Ishikawa (cell line): ENCODE results near the gene LIPE.

Experiments
- CEBPB ChIP-seq: IDR thresholded peaks from 2 replicates; pipeline ENCODE4 v1.6.1; 2012
- CREB1 ChIP-seq: IDR thresholded peaks from 2 replicates; pipeline ENCODE4 v1.6.1; 2012; ENCODE audit warnings: low read depth
- EGR1 ChIP-seq: IDR thresholded peaks from 2 replicates; pipeline ENCODE4 v1.6.1; 2012
- EP300 ChIP-seq: IDR thresholded peaks from 2 replicates; pipeline ENCODE4 v1.6.1; 2012; ENCODE audit warnings: borderline replicate concordance
- FOXM1 ChIP-seq: IDR thresholded peaks from 2 replicates; pipeline ENCODE4 v1.6.1; 2012; ENCODE audit warnings: low read depth, borderline replicate concordance
- MAX ChIP-seq: IDR thresholded peaks from 2 replicates; pipeline ENCODE4 v1.6.1; 2012
- NFIC ChIP-seq: IDR thresholded peaks from 2 replicates; pipeline ENCODE4 v1.6.1; 2012
- RAD21 ChIP-seq: IDR thresholded peaks from 2 replicates; pipeline ENCODE4 v1.6.1; 2012; ENCODE audit warnings: low read depth
- REST ChIP-seq: IDR thresholded peaks from 2 replicates; pipeline ENCODE4 v1.6.1; 2012; ENCODE audit warnings: low read depth, mild to moderate bottlenecking
- TAF1 ChIP-seq: IDR thresholded peaks from 2 replicates; pipeline ENCODE4 v1.6.1; 2012; ENCODE audit warnings: low read depth, mild to moderate bottlenecking
- TCF12 ChIP-seq: IDR thresholded peaks from 2 replicates; pipeline ENCODE4 v1.6.1; 2012; ENCODE audit warnings: low read depth
- TEAD4 ChIP-seq: IDR thresholded peaks from 2 replicates; pipeline ENCODE4 v1.6.1; 2012
- USF1 ChIP-seq: IDR thresholded peaks from 2 replicates; pipeline ENCODE4 v1.6.1; 2012
- YY1 ChIP-seq: IDR thresholded peaks from 2 replicates; pipeline ENCODE4 v1.6.1; 2012; ENCODE audit warnings: low read depth
- ZBTB7A ChIP-seq: IDR thresholded peaks from 2 replicates; pipeline ENCODE4 v1.6.1; 2012; ENCODE audit warnings: low read depth

Gene LIPE

GRCh38 chr19:42427313-42427712 lies at the start of gene LIPE:
Gene LIPE, minus strand, starts transcription at chr19:42427388. Its CDS starts 239 bp downstream, at chr19:42427149.
- TF ChIP-seq TCF12, result no peak
- no peak for TF ChIP-seq REST

GRCh38 chr19:42475366-42475765 lies 48.2 kb upstream of the LIPE start:
- no peak for TF ChIP-seq TAF1
- TF ChIP-seq USF1, result no peak
- TF ChIP-seq MAX, result no peak
- TF ChIP-seq NFIC, result no peak
- no peak for TF ChIP-seq EGR1
- TF ChIP-seq REST, result no peak
- TF ChIP-seq EP300, result no peak
- no peak for TF ChIP-seq TEAD4
- TF ChIP-seq FOXM1, result no peak
- no peak for TF ChIP-seq ZBTB7A
- TF ChIP-seq RAD21, result no peak
- no peak for TF ChIP-seq YY1
- TF ChIP-seq TCF12, result no peak
- no peak for TF ChIP-seq CEBPB
- TF ChIP-seq CREB1, result no peak

GRCh38 chr19:42474743-42475142 lies 47.6 kb upstream of the LIPE start:
- TF ChIP-seq REST, result no peak

GRCh38 chr19:42473686-42474085 lies 46.5 kb upstream of the LIPE start:
- no peak for TF ChIP-seq RAD21
- no peak for TF ChIP-seq TAF1
- TF ChIP-seq ZBTB7A, result no peak
- no peak for TF ChIP-seq TEAD4
- TF ChIP-seq TCF12, result no peak
- TF ChIP-seq CEBPB, result no peak
- TF ChIP-seq CREB1, result no peak
- no peak for TF ChIP-seq REST
- no peak for TF ChIP-seq FOXM1
- no peak for TF ChIP-seq NFIC
- TF ChIP-seq EGR1, result no peak
- TF ChIP-seq YY1, result no peak
- TF ChIP-seq MAX, result no peak
- no peak for TF ChIP-seq EP300
- TF ChIP-seq USF1, result no peak
